DOHH2 (cell line): ENCODE results near the gene ZNFX1.

Source experiments
- H3F3A ChIP-seq: fragments of 200-600 bp; sonication (generic), shearing (Covaris generic); 2 replicates; pipeline ENCODE4 v1.6.0; 2016; ENCODE audit warnings: antibody characterized with exemption, mild to moderate bottlenecking; ENCODE audit not compliant: control insufficient read depth, insufficient read depth
- H3K27ac ChIP-seq: fragments of 200-600 bp; sonication (generic); 2 replicates; pipeline ENCODE4 v1.5.1; 2014; ENCODE audit warnings: low read depth, mild to moderate bottlenecking, low read length, moderate library complexity
- H3K27me3 ChIP-seq: fragments of 200-600 bp; sonication (generic); 2 replicates; pipeline ENCODE4 v1.6.1; 2014; ENCODE audit warnings: mild to moderate bottlenecking, low read length, mixed read lengths; ENCODE audit not compliant: control insufficient read depth
- H3K36me3 ChIP-seq: fragments of 200-600 bp; sonication (generic); 2 replicates; pipeline ENCODE4 v1.6.1; 2014; ENCODE audit warnings: mild to moderate bottlenecking, low read length, moderate library complexity, mixed read lengths; ENCODE audit not compliant: control insufficient read depth
- H3K4me1 ChIP-seq: fragments of 200-600 bp; sonication (generic); 2 replicates; pipeline ENCODE4 v1.6.1; 2014; ENCODE audit warnings: mild to moderate bottlenecking, low read length, mixed read lengths; ENCODE audit not compliant: control insufficient read depth
- H3K4me2 ChIP-seq: fragments of 200-600 bp; sonication (generic); 2 replicates; pipeline ENCODE4 v1.6.0; 2014; ENCODE audit warnings: mild to moderate bottlenecking, low read length, moderate library complexity
- H3K4me3 ChIP-seq: fragments of 200-600 bp; sonication (generic); 2 replicates; pipeline ENCODE4 v1.5.1; 2014; ENCODE audit warnings: mild to moderate bottlenecking, low read length, mixed read lengths
- H3K79me2 ChIP-seq: fragments of 200-600 bp; sonication (generic); 2 replicates; pipeline ENCODE4 v1.6.1; 2014; ENCODE audit warnings: mild to moderate bottlenecking, low read length, mixed read lengths; ENCODE audit not compliant: control insufficient read depth
- H3K9me2 ChIP-seq: fragments of 200-600 bp; sonication (generic); replicated peaks from 2 replicates; pipeline ENCODE4 v1.6.1; 2014; ENCODE audit warnings: mild to moderate bottlenecking, low read length, mixed read lengths; ENCODE audit not compliant: control insufficient read depth
- H3K9me3 ChIP-seq: fragments of 200-600 bp; sonication (generic); 2 replicates; pipeline ENCODE4 v1.6.1; 2014; ENCODE audit warnings: antibody characterized with exemption, low read length, mixed read lengths; ENCODE audit not compliant: control insufficient read depth, insufficient read depth
- H4K20me1 ChIP-seq: fragments of 200-600 bp; sonication (generic); 2 replicates; pipeline ENCODE4 v1.6.0; 2014; ENCODE audit warnings: low read depth, mild to moderate bottlenecking, antibody characterized with exemption, low read length, moderate library complexity; ENCODE audit not compliant: control insufficient read depth, insufficient read depth
- CTCF ChIP-seq: fragments of 200-600 bp; sonication (generic); IDR thresholded peaks from one replicate; pipeline ENCODE4 v1.5.1; 2014; ENCODE audit warnings: antibody characterized with exemption, mild to moderate bottlenecking, low read depth, low read length; ENCODE audit not compliant: poor library complexity, severe bottlenecking
- EZH2phosphoT487 ChIP-seq: fragments of 200-600 bp; sonication (generic); IDR thresholded peaks from 2 replicates; pipeline ENCODE4 v1.6.1; 2017; ENCODE audit warnings: borderline replicate concordance, mild to moderate bottlenecking, antibody characterized with exemption, low read length, moderate library complexity, mixed read lengths

Gene ZNFX1

GRCh38 chr20:49234831-49235230, 43.0 kb downstream of the ZNFX1 start:
- H3K36me3 ChIP-seq: peaks cover 75% of the 10 kb centered on the region
- H3K4me3 ChIP-seq: no peak overlapping the region
- H3K4me1 ChIP-seq: peaks cover 8% of the 10 kb centered on the region; the same call in 1 of the 2 replicates
- TF ChIP-seq EZH2phosphoT487: no peak
- TF ChIP-seq CTCF: no peak
- no peaks in the 10 kb centered on the region for H3K27me3 ChIP-seq
- H3K9me3 ChIP-seq: no peaks in the 10 kb centered on the region
- H3K27ac ChIP-seq: no peak overlapping the region
- H4K20me1 ChIP-seq: no peaks in the 10 kb centered on the region
- peaks cover 2% of the 10 kb centered on the region; the same call in 1 of the 2 replicates for H3F3A ChIP-seq
- H3K79me2 ChIP-seq: no peaks in the 10 kb centered on the region
- no peak overlapping the region for H3K4me2 ChIP-seq
- no peaks in the 10 kb centered on the region for H3K9me2 ChIP-seq

- no peaks in the 10 kb centered on the region for H3K27me3 ChIP-seq
- H3K9me3 ChIP-seq: no peaks in the 10 kb centered on the region
- H3F3A ChIP-seq: no peaks in the 10 kb centered on the region
- no peak overlapping the region for H3K4me2 ChIP-seq
- H3K4me3 ChIP-seq: no peak overlapping the region
- peaks cover 76% of the 10 kb centered on the region for H3K36me3 ChIP-seq
- H3K79me2 ChIP-seq: no peaks in the 10 kb centered on the region
- no peaks in the 10 kb centered on the region for H3K9me2 ChIP-seq
- H3K27ac ChIP-seq: no peak overlapping the region
- no peak for TF ChIP-seq EZH2phosphoT487
- H3K4me1 ChIP-seq: peaks cover 8% of the 10 kb centered on the region; the same call in 1 of the 2 replicates
- no peaks in the 10 kb centered on the region for H4K20me1 ChIP-seq
Observed at GRCh38 chr20:49233226-49233625, 44.6 kb downstream of the ZNFX1 start.

GRCh38 chr20:49231471-49231870, 46.4 kb downstream of the ZNFX1 start:
- Histone ChIP-seq H3F3A (no peaks in the 10 kb centered on the region), H3K4me3 (no peak overlapping the region), H3K9me3 (no peaks in the 10 kb centered on the region), H3K27ac (no peak overlapping the region), H3K4me1 (peaks cover 8% of the 10 kb centered on the region; the same call in 1 of the 2 replicates), H3K27me3 (no peaks in the 10 kb centered on the region), H3K9me2 (no peaks in the 10 kb centered on the region), H3K4me2 (no peak overlapping the region), H3K79me2 (no peaks in the 10 kb centered on the region), H3K36me3 (peaks cover 70% of the 10 kb centered on the region), H4K20me1 (no peaks in the 10 kb centered on the region)
- TF ChIP-seq EZH2phosphoT487 (no peak), CTCF (no peak)

- Histone ChIP-seq H3K27me3 (no peaks in the 10 kb centered on the region), H3K9me3 (no peaks in the 10 kb centered on the region), H4K20me1 (no peaks in the 10 kb centered on the region), H3K79me2 (no peaks in the 10 kb centered on the region), H3K9me2 (no peaks in the 10 kb centered on the region), H3K4me2 (no peak overlapping the region), H3K4me1 (peaks cover 8% of the 10 kb centered on the region; the same call in 1 of the 2 replicates), H3F3A (no peaks in the 10 kb centered on the region), H3K36me3 (peaks cover 72% of the 10 kb centered on the region), H3K4me3 (no peak overlapping the region), H3K27ac (no peak overlapping the region)
- TF ChIP-seq EZH2phosphoT487 (no peak), CTCF (no peak)
Observed at GRCh38 chr20:49230561-49231133, 47.2 kb downstream of the ZNFX1 start.
